ENCODE measurements around the gene CPTP. TPM values are rescaled to one million over a fixed set of nuclear protein-coding genes. Genes with fewer than 3 reads are reported as not detected.

CPTP gene
- total and polyA plus RNA-seq, 7 donors, result 8.4 to 57.1 (median 21.6) TPM

- Histone ChIP-seq H3K36me3 (peaks cover 24 to 55% (median 38%) of the 10 kb centered on the region in 4 donors), H3K9me3 (no peaks in the 10 kb centered on the region), H3K4me1 (peaks cover 0 to 40% (median 37%) of the 10 kb centered on the region in 4 donors), H3K27ac (peak overlapping the region in 1 of 4 donors; percentile 98), H3K27me3 (no peaks in the 10 kb centered on the region), H3K4me3 (no peak overlapping the region)
- 91 to 92% methylated on average over 22 of the region's 22 CpGs for WGBS, 2 donors
- intact Hi-C loops (cut with DNase I), result no loop called here
- TF ChIP-seq CTCF (IDR thresholded peaks at IDR 0.05), result no peak
- no peak for TF ChIP-seq POLR2A (IDR thresholded peaks at IDR 0.05)
- TF ChIP-seq POLR2AphosphoS5 (IDR thresholded peaks at IDR 0.05), result no peak
- TF ChIP-seq EP300 (IDR thresholded peaks at IDR 0.05), result no peak
- DNase-seq, result no peak
These were observed 13.2 kb upstream of the CPTP start for GRCh38 chr1:1311107-1312104.

GRCh38 chr1:1312450-1313314 is 11.9 kb upstream of the CPTP start:
- peaks cover 24 to 62% (median 38%) of the 10 kb centered on the region in 4 donors for H3K36me3 ChIP-seq

GRCh38 chr1:1313500-1314236 is 10.9 kb upstream of the CPTP start:
- no peaks in the 10 kb centered on the region for H3K27me3 ChIP-seq
- peaks cover 0 to 50% (median 44%) of the 10 kb centered on the region in 4 donors for H3K4me1 ChIP-seq
- no peaks in the 10 kb centered on the region for H3K9me3 ChIP-seq
- H3K36me3 ChIP-seq, result peaks cover 24 to 62% (median 38%) of the 10 kb centered on the region in 4 donors
- H3K4me3 ChIP-seq, result no peak overlapping the region
- DNase-seq, result no peak
- intact Hi-C loops (cut with DNase I), result no loop called here
- TF ChIP-seq POLR2A (IDR thresholded peaks at IDR 0.05), result no peak
- no peak for TF ChIP-seq EP300 (IDR thresholded peaks at IDR 0.05)
- TF ChIP-seq CTCF (IDR thresholded peaks at IDR 0.05), result no peak
- TF ChIP-seq POLR2AphosphoS5 (IDR thresholded peaks at IDR 0.05), result no peak
- WGBS, 2 donors, result 93 to 95% methylated on average over 37 of the region's 37 CpGs
- H3K27ac ChIP-seq, result no peak overlapping the region

More at GRCh38 chr1:1312450-1313314, 11.9 kb upstream of the CPTP start:
- 92% methylated on average over 49 of the region's 49 CpGs for WGBS, 2 donors
- H3K9me3 ChIP-seq, result no peaks in the 10 kb centered on the region
- H3K4me3 ChIP-seq, result no peak overlapping the region
- H3K27ac ChIP-seq, result no peak overlapping the region
- no peak for DNase-seq
- H3K27me3 ChIP-seq, result no peaks in the 10 kb centered on the region
- intact Hi-C loops (cut with DNase I), result no loop called here
- TF ChIP-seq EP300 (IDR thresholded peaks at IDR 0.05) (no peak), POLR2A (IDR thresholded peaks at IDR 0.05) (no peak), POLR2AphosphoS5 (IDR thresholded peaks at IDR 0.05) (no peak), CTCF (IDR thresholded peaks at IDR 0.05) (no peak)
- H3K4me1 ChIP-seq, result peaks cover 0 to 42% (median 35%) of the 10 kb centered on the region in 4 donors

- H3K27me3 ChIP-seq, result no peaks in the 10 kb centered on the region
- intact Hi-C loops (cut with DNase I), result no loop called here
- no peak for DNase-seq
- peaks cover 0 to 50% (median 45%) of the 10 kb centered on the region in 4 donors for H3K4me1 ChIP-seq
- H3K27ac ChIP-seq, result no peak overlapping the region
- no peaks in the 10 kb centered on the region for H3K9me3 ChIP-seq
- no peak overlapping the region for H3K4me3 ChIP-seq
- TF ChIP-seq POLR2A (IDR thresholded peaks at IDR 0.05) (no peak), CTCF (IDR thresholded peaks at IDR 0.05) (no peak), POLR2AphosphoS5 (IDR thresholded peaks at IDR 0.05) (no peak), EP300 (IDR thresholded peaks at IDR 0.05) (no peak)
- H3K36me3 ChIP-seq, result peaks cover 24 to 67% (median 40%) of the 10 kb centered on the region in 4 donors
- 94 to 96% methylated on average over 15 of the region's 15 CpGs for WGBS, 2 donors
These were observed 10.4 kb upstream of the CPTP start for GRCh38 chr1:1314237-1314586.
